ENCODE results near the gene CTSO.

DNA sequence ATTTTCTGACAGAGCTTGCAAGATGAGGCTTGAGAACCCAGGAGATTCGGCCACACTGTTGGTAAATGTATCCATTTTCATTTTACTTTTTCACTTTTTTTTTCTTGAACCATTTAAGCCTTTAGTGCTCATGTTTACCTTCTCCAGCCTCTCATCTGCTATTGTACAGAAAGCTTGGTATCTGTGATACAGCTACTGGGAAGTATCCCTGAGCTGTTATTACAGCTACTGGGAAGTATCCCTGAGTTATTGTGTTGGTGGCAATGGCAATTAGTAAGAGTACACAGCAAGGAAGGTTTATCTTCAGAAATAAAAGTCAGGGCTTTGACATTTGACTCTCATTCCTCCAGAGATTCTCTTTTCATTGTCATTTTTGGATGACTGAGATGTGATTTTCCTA lies 11.8 kb downstream of the CTSO start:
- TF ChIP-seq, protein P1, sequence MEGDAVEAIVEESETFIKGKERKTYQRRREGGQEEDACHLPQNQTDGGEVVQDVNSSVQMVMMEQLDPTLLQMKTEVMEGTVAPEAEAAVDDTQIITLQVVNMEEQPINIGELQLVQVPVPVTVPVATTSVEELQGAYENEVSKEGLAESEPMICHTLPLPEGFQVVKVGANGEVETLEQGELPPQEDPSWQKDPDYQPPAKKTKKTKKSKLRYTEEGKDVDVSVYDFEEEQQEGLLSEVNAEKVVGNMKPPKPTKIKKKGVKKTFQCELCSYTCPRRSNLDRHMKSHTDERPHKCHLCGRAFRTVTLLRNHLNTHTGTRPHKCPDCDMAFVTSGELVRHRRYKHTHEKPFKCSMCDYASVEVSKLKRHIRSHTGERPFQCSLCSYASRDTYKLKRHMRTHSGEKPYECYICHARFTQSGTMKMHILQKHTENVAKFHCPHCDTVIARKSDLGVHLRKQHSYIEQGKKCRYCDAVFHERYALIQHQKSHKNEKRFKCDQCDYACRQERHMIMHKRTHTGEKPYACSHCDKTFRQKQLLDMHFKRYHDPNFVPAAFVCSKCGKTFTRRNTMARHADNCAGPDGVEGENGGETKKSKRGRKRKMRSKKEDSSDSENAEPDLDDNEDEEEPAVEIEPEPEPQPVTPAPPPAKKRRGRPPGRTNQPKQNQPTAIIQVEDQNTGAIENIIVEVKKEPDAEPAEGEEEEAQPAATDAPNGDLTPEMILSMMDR (IDR thresholded peaks at IDR 0.05; ENCODE audit: insufficient read depth, low read depth, low read length) = no peak
- TF ChIP-seq EZH2 (IDR thresholded peaks at IDR 0.05; ENCODE audit: insufficient read depth, low read length) = no peak

Data from astrocyte (in vitro differentiated cells and primary cell).